Dermis microvascular lymphatic vessel endothelial cell (primary cell): ENCODE data around the gene PGLYRP2. TPM values are rescaled to one million over a fixed set of nuclear protein-coding genes. Genes with fewer than 3 reads are reported as not detected.
"Not testable (repeated sequence)": the region's sequence is repeated elsewhere in the genome, so short reads cannot be mapped to it uniquely, and the experiment has no call there.

Experiments
- DNase-seq, 2 donors: peaks; one replicate each; pipeline versions ENCODE4 v3.0.0 to v3.0.0-alpha.2; 2010; ENCODE audit warnings: low read depth in 2 of 2
- total RNA-seq: library from RNA; depleted of rRNA; stranded (reverse); fragments of >200 nt; gene quantifications from 2 replicates; pipeline ENCODE4 v1.2.1, GENCODE V29; 2014

The PGLYRP2 gene, protein sequence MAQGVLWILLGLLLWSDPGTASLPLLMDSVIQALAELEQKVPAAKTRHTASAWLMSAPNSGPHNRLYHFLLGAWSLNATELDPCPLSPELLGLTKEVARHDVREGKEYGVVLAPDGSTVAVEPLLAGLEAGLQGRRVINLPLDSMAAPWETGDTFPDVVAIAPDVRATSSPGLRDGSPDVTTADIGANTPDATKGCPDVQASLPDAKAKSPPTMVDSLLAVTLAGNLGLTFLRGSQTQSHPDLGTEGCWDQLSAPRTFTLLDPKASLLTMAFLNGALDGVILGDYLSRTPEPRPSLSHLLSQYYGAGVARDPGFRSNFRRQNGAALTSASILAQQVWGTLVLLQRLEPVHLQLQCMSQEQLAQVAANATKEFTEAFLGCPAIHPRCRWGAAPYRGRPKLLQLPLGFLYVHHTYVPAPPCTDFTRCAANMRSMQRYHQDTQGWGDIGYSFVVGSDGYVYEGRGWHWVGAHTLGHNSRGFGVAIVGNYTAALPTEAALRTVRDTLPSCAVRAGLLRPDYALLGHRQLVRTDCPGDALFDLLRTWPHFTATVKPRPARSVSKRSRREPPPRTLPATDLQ
- total RNA-seq, result not detected in 2 replicates

DNA sequence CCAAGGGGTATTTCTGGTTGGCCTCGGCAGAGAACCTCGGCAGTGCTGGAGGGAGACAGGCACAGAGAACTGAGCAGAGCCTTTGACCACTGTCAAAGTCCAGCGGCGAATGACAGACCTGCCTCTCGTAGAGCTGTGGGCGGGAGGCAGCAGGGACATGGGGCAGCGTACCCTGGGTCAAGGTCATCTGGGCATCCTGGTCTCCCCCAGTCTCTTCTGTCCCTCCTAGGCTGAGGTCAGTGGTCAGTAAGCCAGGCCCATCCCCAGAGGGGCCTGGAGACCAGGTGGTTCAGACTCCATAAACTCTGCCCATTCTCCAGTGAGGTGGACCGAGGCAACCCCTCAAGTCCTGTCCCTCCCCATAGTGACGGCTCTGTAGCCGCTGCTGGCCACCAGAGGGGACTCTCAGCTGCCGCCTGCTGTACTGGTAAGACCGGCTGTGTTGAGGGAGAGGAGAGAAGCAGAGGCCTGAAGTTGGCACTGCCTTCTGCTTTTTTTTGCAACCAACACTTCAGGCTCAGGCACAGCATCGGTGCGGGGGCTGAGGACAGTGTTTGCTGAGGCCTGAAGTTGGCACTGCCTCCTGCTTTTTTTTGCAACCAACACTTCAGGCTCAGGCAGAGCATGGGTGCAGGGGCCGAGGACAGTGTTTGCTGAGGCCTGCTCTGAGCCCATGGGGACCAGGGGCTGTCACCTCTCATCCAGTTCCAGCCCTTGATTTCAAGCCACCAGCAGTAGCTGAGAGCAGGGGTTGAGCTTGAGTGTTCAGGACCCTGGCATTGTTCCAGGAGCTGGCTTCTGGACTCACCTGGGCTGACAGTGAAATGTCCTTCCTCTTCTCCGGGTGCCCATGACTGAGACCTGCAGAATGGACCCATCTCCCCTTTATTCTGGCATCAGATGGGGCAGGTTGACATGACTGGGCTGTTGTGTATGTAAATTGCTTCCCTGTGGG, at the start of gene PGLYRP2:
TSS of gene PGLYRP2 (minus strand) at position 111 of the 955 bp plus-strand sequence. CDS start 130 bp downstream, outside the sequence.
- DNase-seq, result no peak

DNA sequence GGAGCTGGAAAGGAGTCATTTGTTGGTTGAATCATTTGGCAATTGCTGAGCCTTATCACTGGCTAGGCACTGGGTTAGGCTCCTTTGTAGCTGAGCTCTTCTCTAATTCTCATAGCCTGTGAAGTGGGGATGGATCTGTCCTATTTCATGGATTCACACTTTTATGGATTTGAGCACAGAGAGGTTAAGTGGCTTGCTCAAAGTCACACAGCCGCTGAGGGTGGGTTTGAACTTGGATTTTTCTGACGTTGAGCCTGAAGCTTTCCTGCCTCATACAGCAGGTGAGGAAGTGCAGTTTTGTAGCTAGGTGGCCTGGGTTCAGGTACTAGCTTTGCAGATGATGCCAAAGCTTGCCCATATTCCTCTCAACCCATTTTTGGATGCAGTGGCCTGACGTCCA, 48.4 kb upstream of the PGLYRP2 start:
- no peak for DNase-seq

DNA sequence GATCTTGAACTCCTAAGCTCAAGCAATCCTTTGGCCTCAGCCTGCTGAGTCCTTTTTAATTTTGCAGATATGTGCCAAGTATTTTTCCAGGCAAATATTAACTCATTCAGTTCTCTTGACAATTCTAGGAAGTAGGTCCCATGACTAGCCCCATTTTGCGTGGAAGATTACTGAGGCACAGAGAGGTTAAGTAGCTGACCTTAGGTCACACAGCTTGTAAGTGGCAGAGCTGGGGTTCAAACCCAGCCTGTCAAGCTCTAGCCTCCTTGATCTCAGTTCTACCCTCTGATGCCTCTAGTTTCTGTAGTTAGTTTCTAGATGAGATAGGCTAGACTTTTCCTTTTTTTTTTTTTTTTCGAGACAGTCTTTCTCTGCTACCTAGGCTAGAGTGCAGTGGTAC, 47.1 kb upstream of the PGLYRP2 start:
- DNase-seq, result no peak

DNA sequence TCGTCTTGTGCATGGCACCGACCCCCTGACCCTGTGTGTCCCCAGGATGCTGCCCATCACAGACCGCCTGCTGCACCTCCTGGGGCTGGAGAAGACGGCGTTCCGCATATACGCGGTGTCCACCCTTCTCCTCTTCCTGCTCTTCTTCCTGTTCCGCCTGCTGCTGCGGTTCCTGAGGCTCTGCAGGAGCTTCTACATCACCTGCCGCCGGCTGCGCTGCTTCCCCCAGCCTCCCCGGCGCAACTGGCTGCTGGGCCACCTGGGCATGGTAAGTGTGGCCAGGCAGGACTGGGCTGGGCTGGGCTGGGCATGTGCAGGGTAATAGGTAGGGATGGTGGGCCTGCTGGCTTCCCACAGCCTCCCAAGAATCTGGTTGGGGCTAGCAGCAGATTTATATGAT, 46.0 kb upstream of the PGLYRP2 start:
- no peak for DNase-seq

DNA sequence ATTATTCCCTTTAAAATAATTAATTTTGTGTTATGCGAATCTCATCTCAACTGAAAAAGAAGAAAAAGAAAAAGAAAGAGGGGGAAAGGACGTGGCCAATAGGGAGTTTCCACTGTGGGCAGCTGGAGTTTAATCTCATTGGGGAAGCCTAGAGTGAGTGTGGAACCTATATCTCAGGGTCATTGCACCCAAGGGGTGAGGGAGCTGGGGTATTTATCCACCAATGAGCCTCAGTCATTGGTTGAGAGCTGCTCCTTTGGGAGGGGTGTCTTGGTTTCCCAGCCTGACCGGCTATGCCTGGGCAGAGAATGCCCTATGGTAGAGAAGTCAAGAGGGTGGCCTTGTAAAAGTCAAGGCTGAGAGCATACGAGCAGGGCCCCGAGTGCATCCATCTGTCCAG, 45.5 kb upstream of the PGLYRP2 start:
- DNase-seq, result no peak

DNA sequence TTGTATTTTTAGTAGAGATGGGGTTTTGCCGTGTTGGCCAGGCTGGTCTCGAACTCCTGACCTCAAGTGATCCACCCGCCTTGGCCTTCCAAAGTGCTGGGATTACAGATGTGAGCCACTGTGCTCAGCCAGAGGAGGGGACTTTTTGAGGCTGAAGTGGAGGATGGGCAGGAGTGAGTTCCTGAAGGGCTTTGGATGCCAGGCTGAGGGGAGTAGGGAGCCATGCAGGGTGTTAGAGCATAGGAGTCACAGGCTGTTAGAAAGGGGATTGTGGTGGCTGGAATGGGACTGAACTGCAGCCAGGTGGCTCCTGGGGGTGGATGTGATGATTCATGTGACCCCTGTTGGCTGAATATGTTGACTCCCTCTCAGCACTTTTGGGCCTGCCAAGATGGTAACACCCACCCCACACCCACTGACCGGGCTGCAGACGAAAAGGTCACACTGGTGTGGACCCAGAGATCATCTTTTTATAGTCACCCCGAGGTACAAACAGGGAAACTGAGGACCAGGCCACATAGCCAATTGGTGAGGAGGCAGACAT, 40.2 kb upstream of the PGLYRP2 start:
- no peak for DNase-seq

DNA sequence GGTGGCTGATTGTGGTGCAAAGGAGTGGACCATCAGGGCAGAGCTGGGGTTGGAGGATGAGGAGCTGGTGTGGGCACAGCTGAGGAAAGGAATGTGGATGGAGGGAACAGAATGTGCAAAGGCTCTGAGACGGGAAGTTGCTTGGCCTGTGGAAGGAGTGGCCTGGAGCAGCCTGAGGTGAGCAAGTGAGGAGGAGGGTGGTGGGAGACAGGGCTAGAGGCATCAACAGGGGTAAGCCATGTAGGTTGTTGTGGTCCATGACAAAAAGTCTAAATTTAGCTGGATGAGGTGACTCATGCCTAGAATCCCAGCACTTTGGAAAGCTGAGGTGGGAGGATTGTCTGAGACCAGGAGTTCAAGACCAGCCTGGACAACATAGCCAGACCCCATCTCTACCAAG, 38.5 kb upstream of the PGLYRP2 start:
- DNase-seq, result no peak

DNA sequence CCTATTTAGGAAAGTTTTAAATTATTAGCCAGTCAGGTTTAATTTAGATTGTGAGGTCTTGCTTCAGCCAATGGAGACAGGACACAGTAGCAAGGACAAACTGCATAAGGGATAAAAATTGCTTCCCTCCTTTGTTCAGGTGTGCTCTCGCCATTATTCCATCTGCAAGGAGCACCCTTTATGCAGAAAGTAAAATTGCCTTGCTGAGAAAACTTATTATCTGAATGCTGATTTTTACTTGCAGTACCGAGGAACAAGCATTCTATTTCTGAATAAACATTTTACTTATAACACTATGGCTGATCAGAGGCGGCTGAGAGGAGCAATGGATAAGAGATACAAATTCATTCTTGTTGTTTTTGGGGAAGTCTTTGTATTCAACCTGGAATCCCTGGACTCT, 37.1 kb upstream of the PGLYRP2 start:
- DNase-seq, result no peak

DNA sequence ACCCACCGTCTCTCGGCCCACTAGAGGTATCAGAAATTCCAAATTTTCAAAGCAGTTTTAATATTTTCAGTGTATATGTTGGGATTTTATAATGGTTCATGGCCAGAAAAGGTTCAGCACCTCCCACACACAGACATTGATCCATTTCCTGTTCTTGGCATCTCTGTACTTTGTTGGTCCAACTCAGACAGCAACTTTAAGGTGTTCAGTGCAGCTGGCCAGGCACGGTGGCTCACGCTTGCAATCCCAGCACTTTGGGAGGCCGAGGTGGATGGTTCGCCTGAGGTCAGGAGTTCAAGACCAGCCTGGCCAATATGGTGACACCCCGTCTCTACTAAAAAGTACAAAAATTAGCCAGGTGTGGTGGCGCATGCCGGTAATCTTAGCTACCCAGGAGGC, 35.9 kb upstream of the PGLYRP2 start:
- DNase-seq, result not testable (repeated sequence)

DNA sequence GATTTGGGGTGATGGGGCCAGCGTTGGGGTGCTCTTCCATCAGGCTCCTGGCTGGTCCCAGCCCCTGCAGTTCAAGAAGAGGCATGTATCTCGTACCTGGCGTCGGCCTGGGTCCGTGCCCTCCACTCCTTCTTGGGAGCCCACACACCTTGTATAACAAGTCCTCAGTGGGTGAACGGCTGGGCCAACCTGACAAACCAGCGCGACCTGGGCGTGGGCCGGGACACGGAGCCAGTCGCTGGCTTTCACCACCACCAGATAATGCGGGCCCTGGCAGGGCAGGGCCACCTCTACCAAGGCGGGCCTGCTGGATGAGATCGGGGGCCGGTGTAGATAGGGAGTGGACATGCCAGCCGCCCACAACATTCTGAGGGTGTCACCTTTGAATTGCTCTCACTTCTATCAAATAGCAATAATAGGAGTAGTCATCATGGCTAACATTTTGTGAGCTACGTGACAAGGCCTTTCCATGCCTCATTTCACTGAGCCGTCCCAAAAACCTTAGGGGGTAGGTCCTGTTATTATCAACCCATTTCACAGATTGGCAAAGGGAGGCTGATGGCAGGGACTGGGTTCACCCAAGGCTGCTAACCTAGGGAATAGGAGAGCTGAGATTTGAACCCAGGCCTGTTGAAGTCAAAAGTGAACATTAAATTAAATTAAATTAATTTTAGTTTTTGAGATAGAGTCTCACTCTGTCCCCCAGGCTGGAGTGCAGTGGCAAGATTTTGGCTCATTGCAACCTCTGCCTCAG, 32.5 kb upstream of the PGLYRP2 start:
- DNase-seq, result no peak

DNA sequence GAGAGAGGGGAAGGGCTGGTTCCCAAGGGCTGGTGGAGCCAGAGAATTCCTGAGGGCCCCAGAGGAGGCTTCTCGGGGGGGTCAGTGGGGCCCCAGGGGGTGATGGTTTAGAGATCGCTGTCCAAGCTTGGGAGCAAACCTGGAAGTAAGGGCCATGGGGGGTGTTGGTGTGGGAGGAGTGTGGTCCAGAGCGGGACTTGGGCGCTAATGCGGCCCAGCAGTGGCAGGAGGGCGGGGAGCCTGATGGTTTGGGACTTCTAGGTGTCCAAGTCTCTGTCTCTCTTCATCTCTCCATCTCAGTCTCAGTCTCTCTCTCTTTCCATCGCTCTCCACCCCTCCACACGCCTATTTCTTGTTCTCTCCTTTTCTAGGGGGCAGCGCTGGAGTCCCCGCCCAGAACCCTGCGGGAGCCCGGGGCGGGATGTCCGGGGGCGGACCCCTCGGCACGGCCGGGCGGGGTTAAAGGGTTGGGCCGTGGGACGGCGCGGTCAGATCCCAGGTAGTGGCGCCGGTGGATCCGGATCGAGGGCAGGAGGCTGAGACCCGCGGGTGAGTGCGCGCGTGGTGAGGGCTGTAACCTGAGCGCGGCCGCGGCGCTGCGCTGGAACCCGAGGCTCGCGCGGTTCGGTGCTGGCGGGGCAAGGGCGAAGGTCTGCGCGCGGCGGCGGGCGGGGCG, 28.9 kb upstream of the PGLYRP2 start, which contains the start of gene CYP4F22:
TSS of gene CYP4F22 (plus strand) at position 491 of the 676 bp plus-strand sequence. CDS start 16,812 bp downstream, outside the sequence.
- no peak for DNase-seq

DNA sequence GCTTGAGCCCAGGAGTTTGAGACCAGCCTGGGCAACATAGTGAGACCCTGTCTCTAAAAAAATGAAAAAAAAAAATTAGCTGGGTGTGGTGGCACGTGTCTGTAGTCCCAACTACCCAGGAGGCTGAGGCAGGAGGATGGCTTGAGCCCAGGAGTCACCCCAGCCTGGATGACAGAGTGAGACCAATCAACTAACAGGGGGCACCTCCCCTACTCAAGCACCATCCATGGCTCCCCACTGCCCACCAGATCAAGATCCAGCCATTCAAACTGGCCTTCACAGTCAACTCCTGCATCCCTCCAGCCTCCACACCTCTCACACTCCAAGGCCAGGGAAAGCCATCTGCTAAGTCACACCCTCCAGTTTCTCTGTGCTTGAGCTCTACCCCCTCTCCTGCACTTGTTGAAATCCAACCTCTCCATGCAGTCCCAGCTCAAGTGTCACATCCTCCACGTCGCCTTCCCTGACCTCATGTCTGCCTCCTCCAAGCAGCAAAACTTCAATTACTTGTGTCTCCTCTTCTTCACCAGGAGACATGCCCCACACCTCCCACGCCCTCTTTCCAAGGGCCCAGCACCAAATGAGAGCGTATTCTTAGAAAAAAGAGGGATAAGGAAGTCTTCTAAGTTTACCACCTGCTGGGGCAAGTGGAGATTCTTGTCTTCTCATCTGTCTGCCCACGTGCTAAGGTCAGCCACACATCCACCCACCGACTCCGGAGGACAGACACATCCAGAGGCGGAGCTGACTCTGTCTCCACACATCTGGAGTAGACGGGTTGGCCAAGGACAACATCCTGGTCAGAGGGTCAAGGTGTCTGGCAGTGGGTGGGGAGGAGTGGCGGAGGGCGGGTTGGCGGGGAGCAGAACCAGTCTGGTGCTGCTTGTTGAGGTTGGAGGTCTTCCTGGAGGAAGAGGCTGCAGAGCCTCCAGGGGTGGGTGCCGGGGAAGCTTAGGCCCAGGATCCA, 28.1 kb upstream of the PGLYRP2 start:
- DNase-seq, result no peak

DNA sequence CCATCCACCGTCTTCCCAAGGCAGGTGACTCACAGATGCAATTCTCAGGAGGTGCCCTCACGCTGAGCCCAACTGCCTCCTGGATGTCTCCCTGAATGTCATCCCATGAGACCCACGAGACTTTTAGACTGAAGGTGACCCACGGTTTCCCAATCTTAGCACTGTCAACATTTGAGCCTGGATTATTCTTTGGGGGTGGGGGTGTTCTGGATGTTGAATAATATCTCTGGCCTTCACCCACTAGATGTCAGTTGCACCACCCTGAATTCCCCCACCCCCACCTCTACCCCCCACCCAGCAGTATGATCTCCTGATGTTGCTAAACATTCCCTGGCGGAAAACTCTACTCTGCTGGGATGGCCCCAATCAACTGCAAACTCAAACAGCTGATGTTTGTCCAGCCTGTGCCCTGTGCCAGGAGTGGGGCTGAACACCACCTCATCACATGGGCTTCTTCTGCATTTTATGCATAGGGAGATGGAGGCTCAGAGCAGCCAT, 26.8 kb upstream of the PGLYRP2 start:
- DNase-seq, result no peak

DNA sequence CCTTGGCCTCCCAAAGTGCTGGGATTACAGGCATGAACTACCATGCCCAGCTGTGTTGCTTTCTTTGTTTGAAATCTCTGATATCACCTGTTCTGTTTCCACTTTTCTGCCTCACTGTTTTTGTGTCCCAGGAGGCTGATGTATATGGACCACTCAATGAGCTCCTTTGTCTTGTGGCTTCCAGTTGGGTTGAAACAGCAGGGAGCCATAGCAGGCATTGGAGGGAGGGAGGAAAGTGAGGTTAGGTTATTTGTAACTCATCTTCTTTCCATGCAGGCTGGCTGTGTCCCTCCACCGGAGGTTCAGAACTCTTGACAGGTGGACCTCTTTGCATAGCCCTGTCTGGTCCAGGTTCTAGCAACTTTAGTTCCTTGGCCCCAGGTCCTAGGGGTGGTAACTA, 23.0 kb upstream of the PGLYRP2 start:
- no peak for DNase-seq

DNA sequence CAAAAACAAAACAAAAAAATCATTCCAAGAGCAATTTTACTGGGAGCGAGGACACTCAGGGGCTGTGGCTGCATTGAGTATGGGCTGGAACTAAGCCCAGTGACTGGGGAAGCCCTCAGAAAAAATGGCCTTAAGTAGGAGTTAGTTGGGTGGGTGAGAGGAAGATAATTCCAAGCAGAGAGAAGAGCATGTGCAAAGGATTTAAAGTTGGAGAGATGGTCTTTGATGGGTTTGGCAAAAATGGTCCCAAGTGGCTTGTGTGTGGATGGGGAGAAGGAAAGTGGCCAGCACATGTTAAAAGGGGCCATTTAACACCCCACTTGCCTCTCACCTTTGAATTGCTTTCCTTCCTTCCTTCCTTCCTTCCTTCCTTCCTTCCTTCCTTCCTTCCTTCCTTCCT, 22.3 kb upstream of the PGLYRP2 start:
- no peak for DNase-seq

DNA sequence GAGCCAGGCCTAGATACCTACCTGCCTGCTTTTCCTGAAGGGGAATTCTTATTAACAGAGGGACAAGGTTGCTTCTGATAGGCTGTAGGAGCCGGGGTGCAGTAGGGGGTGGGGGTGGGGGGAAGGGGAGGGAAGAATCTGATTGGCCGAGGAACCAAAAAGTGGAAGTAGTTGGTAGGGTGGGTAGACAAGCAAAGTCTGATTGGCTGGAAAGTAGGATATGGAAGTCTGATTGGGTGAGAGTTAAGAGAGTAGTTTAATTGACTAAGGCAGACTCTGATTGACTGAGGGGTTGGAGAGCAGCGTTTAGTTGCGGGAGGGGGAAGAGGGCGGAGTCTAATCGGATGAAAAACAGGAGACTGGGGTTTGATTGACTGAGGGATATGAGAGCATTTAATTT, 19.6 kb upstream of the PGLYRP2 start:
- no peak for DNase-seq

DNA sequence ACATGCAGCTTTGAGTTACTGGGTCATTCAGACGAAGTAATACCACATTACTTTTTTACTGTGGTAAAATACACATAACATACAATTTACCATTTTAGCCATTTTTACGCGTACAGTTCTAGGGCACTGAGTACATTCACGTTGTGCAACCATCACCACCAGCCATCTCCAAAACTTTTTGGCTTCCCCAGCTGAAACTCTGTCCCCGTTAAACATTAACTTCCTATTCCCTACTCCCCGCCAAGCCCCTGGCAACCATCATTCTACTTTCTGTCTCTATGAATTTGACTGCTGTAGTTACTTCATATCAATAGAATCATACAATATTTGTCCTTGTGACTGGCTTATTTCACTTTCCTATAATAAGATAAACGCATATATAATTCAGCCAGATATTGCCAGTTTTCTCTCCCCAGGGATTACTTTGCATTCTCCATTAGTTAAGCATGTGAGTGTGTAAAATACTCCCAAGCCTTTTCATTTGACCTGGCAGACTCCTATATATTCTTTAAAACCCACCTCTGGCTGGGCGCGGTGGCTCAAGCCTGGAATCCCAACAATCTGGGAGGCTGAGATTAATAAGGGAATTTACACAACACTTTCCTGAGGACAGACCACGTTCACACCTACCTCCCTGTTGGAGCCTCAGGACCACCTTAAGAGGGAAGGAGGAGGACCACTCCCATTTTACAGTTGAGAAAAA, 19.0 kb upstream of the PGLYRP2 start:
- DNase-seq, result no peak

DNA sequence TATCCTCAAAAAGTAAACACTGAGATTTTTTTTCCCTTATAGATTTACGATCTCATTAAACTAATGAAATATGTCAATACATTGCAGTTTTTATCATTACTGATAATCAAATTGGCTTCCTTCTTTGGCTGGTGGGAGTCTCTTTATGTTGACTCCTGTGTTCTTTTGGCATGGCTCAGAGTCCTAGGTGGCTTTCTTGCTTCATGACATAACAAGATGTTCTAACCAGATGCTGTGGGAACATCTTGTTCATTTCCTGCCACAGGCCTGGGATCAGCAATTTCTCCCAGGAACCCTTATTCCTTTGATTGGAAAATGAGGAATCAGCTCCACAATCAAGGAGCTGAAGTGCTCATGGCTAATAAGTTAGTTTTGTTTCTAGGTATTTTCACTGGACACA, 15.8 kb upstream of the PGLYRP2 start:
- DNase-seq, result no peak
